ENCODE data around the gene RPL26.

DNA sequence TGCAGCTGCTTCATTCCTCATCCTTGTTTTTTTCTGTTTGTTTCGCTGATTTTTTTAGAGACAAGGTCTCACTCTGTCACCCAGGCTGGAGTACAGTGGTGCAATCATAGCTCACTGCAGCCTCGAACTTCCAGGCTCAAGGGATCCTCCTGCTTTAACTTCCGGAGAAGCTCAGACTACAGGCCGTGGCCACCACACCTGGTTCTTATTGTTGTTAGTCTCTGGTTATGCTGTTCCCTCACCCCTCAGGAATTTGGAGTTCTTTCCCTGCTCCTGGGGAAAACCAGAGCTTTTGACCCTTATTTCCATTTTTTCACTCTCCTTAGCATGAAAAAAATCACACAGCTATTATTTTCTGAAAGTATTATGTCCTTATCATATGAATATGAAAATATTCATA, 41.5 kb downstream of the RPL26 start:
- TF ChIP-seq, protein P1, sequence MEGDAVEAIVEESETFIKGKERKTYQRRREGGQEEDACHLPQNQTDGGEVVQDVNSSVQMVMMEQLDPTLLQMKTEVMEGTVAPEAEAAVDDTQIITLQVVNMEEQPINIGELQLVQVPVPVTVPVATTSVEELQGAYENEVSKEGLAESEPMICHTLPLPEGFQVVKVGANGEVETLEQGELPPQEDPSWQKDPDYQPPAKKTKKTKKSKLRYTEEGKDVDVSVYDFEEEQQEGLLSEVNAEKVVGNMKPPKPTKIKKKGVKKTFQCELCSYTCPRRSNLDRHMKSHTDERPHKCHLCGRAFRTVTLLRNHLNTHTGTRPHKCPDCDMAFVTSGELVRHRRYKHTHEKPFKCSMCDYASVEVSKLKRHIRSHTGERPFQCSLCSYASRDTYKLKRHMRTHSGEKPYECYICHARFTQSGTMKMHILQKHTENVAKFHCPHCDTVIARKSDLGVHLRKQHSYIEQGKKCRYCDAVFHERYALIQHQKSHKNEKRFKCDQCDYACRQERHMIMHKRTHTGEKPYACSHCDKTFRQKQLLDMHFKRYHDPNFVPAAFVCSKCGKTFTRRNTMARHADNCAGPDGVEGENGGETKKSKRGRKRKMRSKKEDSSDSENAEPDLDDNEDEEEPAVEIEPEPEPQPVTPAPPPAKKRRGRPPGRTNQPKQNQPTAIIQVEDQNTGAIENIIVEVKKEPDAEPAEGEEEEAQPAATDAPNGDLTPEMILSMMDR (conservative IDR thresholded peaks at IDR 0.05 in 1 of 2, IDR thresholded peaks at IDR 0.05 in 1 of 2; ENCODE audit: low read depth in 1 of 2, low read length in 2 of 2): no peak
- TF ChIP-seq EZH2 (IDR thresholded peaks at IDR 0.05; ENCODE audit: low read length, missing control alignments): no peak
